GM12878 (cell line): ENCODE data around the gene SLC2A1. TPM values are rescaled to one million over a fixed set of nuclear protein-coding genes. Genes with fewer than 3 reads are reported as not detected.

ENCODE experiments used
- ATAC-seq: fragments of 200-7000 bp; cut with Tn5 transposase; 3 replicates; pipeline ENCODE4 v1.9.1; 2020; ENCODE audit warnings: mild to moderate bottlenecking, moderate library complexity
- BruUV-seq: library from RNA; stranded (reverse); fragments of 400-500 nt; replicated peaks from 2 replicates; lab custom pipeline; 2021; lab: Mats Ljungman, UMichigan
- CTCF ChIA-PET: fragments of 300-600 bp; sonication (Branson Sonifier 250); formaldehyde crosslinking; extraction: SDS; loops from one replicate; lab custom pipeline; 2021; ENCODE audit warnings: inconsistent platforms; lab: Yijun Ruan, JAX
- POLR2A ChIA-PET: fragments of 350-600 bp; formaldehyde crosslinking; extraction: SDS; loops from one replicate; lab custom pipeline; 2021; ENCODE audit warnings: inconsistent platforms; lab: Charles Lee
- RAD21 ChIA-PET: fragments of 300-600 bp; sonication (Branson Sonifier 250); formaldehyde crosslinking; loops from one replicate; lab custom pipeline; 2023; ENCODE audit warnings: antibody characterized with exemption; ENCODE audit not compliant: unreplicated experiment; lab: Charles Lee
- SMC1A ChIA-PET: fragments of 300-600 bp; sonication (Branson Sonifier 250); formaldehyde crosslinking; loops from one replicate; lab custom pipeline; 2023; ENCODE audit not compliant: unreplicated experiment, uncharacterized antibody; lab: Charles Lee
- DNase-seq: peaks from one replicate; pipeline ENCODE4 v3.0.0-alpha.2; 2011; ENCODE audit warnings: low read depth, low spot score
- FAIRE-seq: peaks from 3 replicates; lab custom pipeline; 2011; peaks lifted over from hg19 to GRCh38; lab: Jason Lieb, UNC
- H2AFZ ChIP-seq: 2 replicates; pipeline ENCODE4 v1.6.0; 2011; ENCODE audit warnings: low read depth, low read length, control low read depth; ENCODE audit not compliant: control insufficient read depth
- H3K27ac ChIP-seq: 2 replicates; pipeline ENCODE4 v1.5.1; 2011; ENCODE audit warnings: control low read depth; ENCODE audit not compliant: control insufficient read depth, insufficient read depth
- H3K27me3 ChIP-seq, 2 experiments: replicated peaks in 1 of 2; 2 replicates each; pipeline versions ENCODE4 v1.6.0 to v1.6.1; 2011; ENCODE audit warnings: low read length in 1 of 2; ENCODE audit not compliant: control insufficient read depth in 2 of 2, insufficient read depth in 2 of 2
- H3K36me3 ChIP-seq, 2 experiments: 2 replicates each; pipeline ENCODE4 v1.5.1; 2011; ENCODE audit warnings: low read length in 1 of 2; ENCODE audit not compliant: control insufficient read depth in 2 of 2, insufficient read depth in 2 of 2
- H3K4me1 ChIP-seq: 2 replicates; pipeline ENCODE4 v1.6.1; 2011; ENCODE audit warnings: mild to moderate bottlenecking, low read length, moderate library complexity, mixed read lengths; ENCODE audit not compliant: control insufficient read depth, insufficient read depth
- H3K4me2 ChIP-seq: 2 replicates; pipeline ENCODE4 v1.6.0; 2011; ENCODE audit warnings: control low read depth; ENCODE audit not compliant: control insufficient read depth, insufficient read depth
- H3K4me3 ChIP-seq: fragments of 200-600 bp; sonication (generic); 2 replicates; pipeline ENCODE4 v1.5.1; 2016
- H3K79me2 ChIP-seq: 2 replicates; pipeline ENCODE4 v1.6.0; 2011; ENCODE audit warnings: low read length; ENCODE audit not compliant: control insufficient read depth, insufficient read depth
- H3K9ac ChIP-seq: 2 replicates; pipeline ENCODE4 v1.8.0; 2011; ENCODE audit warnings: low read length, control low read depth, mixed read lengths; ENCODE audit not compliant: control insufficient read depth, insufficient read depth
- H3K9me3 ChIP-seq: replicated peaks from 3 replicates; pipeline ENCODE4 v1.5.1; 2011; ENCODE audit warnings: mild to moderate bottlenecking, low read length; ENCODE audit not compliant: control insufficient read depth, insufficient read depth
- H4K20me1 ChIP-seq: 2 replicates; pipeline ENCODE4 v1.6.0; 2011; ENCODE audit not compliant: control insufficient read depth, insufficient read depth
- EP300 ChIP-seq, 2 experiments: fragments of 150-350 bp in 1 of 2; IDR thresholded peaks; 2 replicates each; pipeline ENCODE4 v1.6.1; 2011 to 2012; ENCODE audit warnings: low read depth in 2 of 2, low read length in 2 of 2, borderline replicate concordance in 1 of 2, improper control_type of control experiment in 1 of 2, inconsistent platforms in 1 of 2; ENCODE audit not compliant: control insufficient read depth in 1 of 2
- MEF2B ChIP-seq: fragments of 450-650 bp; IDR thresholded peaks from 2 replicates; pipeline ENCODE4 v1.6.1; 2018; ENCODE audit warnings: mild to moderate bottlenecking, moderate library complexity; ENCODE audit not compliant: partially characterized antibody, poor library complexity, severe bottlenecking
- MYB ChIP-seq: fragments of 150-350 bp; IDR thresholded peaks from 2 replicates; pipeline ENCODE4 v1.6.1; 2014; ENCODE audit warnings: mild to moderate bottlenecking, low read depth, low read length, borderline replicate concordance
- RFX5 ChIP-seq: IDR thresholded peaks from 2 replicates; pipeline ENCODE4 v1.6.1; 2011; ENCODE audit warnings: low read depth, low read length, improper control_type of control experiment
- STAT3 ChIP-seq: IDR thresholded peaks from 2 replicates; pipeline ENCODE4 v1.6.1; 2011; ENCODE audit warnings: low read depth, low read length, improper control_type of control experiment
- SUZ12 ChIP-seq: fragments of 200-600 bp; sonication (generic); IDR thresholded peaks from one replicate; pipeline ENCODE4 v1.6.1; 2018; ENCODE audit warnings: antibody characterized with exemption, mild to moderate bottlenecking; ENCODE audit not compliant: unreplicated experiment
- ZBTB40 ChIP-seq: fragments of 450-650 bp; IDR thresholded peaks from 2 replicates; pipeline ENCODE4 v1.6.1; 2016; ENCODE audit warnings: mild to moderate bottlenecking, moderate library complexity, borderline replicate concordance
- ZNF274 ChIP-seq: IDR thresholded peaks from one replicate; pipeline ENCODE4 v1.8.0; 2011; ENCODE audit not compliant: insufficient read length, insufficient read depth
- WGBS: methylation state at CpG from one replicate; pipeline ENCODE4 v1.1.6; 2016; ENCODE audit warnings: low lambda C conversion rate; ENCODE audit not compliant: insufficient replicate concordance, insufficient coverage; ENCODE audit errors: missing lambda C conversion rate; 5-methylcytosine and 5-hydroxymethylcytosine counted together
- in situ Hi-C: fragments of 300-500 bp; cut with MboI; formaldehyde crosslinking; loops from 9 replicates; pipeline ENCODE4 v1.14.3; 2018; ENCODE audit warnings: mixed read lengths
- intact Hi-C: fragments of 100-400 bp; cut with micrococcal nuclease; formaldehyde crosslinking; loops from one replicate; pipeline ENCODE4 v1.14.2; 2022; ENCODE audit not compliant: unreplicated experiment
- polyA plus RNA-seq, 11 experiments: library from polyadenylated mRNA; depleted of rRNA in 4 of 11; unstranded in 6 of 11; stranded (reverse) in 5 of 11; fragments of >200 nt; fragmentation: Nextera tagmentation in 4 of 11; fragmentation: Illumina TruSeq in 1 of 11; extraction: Ambion mirVana in 4 of 11; extraction: Trizol in 1 of 11; gene quantifications; 1 replicate in 1 of 11; 2 replicates in 10 of 11; pipeline versions ENCODE4 v1.2.1 to v1.2.3, GENCODE V29; 2011 to 2016; ENCODE audit warnings: inconsistent platforms in 2 of 11, missing spikeins in 2 of 11, low read depth in 1 of 11
- total RNA-seq, 4 experiments: library from RNA; depleted of rRNA in 3 of 4; stranded (reverse); fragments of >200 nt in 3 of 4; fragmentation: Illumina TruSeq in 1 of 4; extraction: Trizol in 1 of 4; gene quantifications; 2 replicates each; pipeline versions ENCODE4 v1.2.1 to v1.2.3, GENCODE V29; 2013 to 2021
- TF ChIP-seq, protein P1 (sequence below): fragments of 450-650 bp; IDR thresholded peaks from 2 replicates; pipeline ENCODE4 v1.6.1; 2014; ENCODE audit warnings: mild to moderate bottlenecking
- TF ChIP-seq, protein P2 (sequence below): IDR thresholded peaks from 2 replicates; pipeline ENCODE4 v1.6.1; 2012; ENCODE audit warnings: low read length, inconsistent platforms
- TF ChIP-seq, protein P3 (sequence below): fragments of 450-650 bp; IDR thresholded peaks from 2 replicates; pipeline ENCODE4 v1.6.1; 2017; ENCODE audit warnings: mild to moderate bottlenecking

The SLC2A1 gene
- total and polyA plus RNA-seq, 10 of the 15 experiments (the other 5 are each of a cell fraction or from before 2014, with no cell fraction given) = 5.7 to 66.0 (median 44.2) TPM

DNA sequence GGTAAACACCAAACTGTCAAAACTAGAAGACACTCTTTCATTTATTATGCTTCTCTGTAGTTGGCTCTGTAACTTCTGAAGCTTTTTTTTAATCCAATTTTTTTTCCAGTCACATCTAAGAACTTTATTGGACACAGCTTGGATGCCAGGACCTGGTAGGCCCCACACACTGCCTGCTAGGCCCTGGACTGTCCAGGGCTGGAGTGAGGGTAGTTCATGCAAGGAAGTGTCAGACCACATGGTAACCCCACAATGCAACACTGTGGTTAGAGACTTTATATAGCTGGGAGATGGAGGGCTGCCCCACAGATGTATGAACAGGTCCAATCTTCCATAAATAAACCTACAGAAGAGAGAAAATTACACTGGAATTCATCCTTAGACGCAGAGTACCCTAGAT lies 7.1 kb downstream of the SLC2A1 start (continued):
- TF ChIP-seq MYB (no peak), ZNF274 (no peak), SUZ12 (no peak), RFX5 (no peak), STAT3 (no peak), MEF2B (no peak), EP300 (IDR thresholded peaks at IDR 0.05; ENCODE audit: borderline replicate concordance in 1 of 2, control insufficient read depth in 1 of 2, low read depth in 2 of 2, low read length in 2 of 2) (no peak)

GRCh38 chr1:42950116-42950481 lies 8.6 kb downstream of the SLC2A1 start:
- CTCF ChIA-PET = interaction anchor here (1.5 to 9.3 kb wide), 3 partner anchors 14 to 27 kb away, joined by 5 to 57 read pairs (median 5); no protein-coding TSS in a partner anchor
- FAIRE-seq = no peak
- in situ Hi-C loops = loop anchor here (10.0 kb wide), 1 partner anchor 885 kb away; no protein-coding TSS in a partner anchor
- no peaks in the 10 kb centered on the region for H3K27me3 ChIP-seq
- 56% methylated on average over 5 of the region's 5 CpGs for WGBS
- TF ChIP-seq, protein P1, sequence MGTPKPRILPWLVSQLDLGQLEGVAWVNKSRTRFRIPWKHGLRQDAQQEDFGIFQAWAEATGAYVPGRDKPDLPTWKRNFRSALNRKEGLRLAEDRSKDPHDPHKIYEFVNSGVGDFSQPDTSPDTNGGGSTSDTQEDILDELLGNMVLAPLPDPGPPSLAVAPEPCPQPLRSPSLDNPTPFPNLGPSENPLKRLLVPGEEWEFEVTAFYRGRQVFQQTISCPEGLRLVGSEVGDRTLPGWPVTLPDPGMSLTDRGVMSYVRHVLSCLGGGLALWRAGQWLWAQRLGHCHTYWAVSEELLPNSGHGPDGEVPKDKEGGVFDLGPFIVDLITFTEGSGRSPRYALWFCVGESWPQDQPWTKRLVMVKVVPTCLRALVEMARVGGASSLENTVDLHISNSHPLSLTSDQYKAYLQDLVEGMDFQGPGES = no peak
- peak; percentile 82 for TF ChIP-seq ZBTB40
- TF ChIP-seq, protein P2, sequence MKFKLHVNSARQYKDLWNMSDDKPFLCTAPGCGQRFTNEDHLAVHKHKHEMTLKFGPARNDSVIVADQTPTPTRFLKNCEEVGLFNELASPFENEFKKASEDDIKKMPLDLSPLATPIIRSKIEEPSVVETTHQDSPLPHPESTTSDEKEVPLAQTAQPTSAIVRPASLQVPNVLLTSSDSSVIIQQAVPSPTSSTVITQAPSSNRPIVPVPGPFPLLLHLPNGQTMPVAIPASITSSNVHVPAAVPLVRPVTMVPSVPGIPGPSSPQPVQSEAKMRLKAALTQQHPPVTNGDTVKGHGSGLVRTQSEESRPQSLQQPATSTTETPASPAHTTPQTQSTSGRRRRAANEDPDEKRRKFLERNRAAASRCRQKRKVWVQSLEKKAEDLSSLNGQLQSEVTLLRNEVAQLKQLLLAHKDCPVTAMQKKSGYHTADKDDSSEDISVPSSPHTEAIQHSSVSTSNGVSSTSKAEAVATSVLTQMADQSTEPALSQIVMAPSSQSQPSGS = no peak
- TF ChIP-seq, protein P3, sequence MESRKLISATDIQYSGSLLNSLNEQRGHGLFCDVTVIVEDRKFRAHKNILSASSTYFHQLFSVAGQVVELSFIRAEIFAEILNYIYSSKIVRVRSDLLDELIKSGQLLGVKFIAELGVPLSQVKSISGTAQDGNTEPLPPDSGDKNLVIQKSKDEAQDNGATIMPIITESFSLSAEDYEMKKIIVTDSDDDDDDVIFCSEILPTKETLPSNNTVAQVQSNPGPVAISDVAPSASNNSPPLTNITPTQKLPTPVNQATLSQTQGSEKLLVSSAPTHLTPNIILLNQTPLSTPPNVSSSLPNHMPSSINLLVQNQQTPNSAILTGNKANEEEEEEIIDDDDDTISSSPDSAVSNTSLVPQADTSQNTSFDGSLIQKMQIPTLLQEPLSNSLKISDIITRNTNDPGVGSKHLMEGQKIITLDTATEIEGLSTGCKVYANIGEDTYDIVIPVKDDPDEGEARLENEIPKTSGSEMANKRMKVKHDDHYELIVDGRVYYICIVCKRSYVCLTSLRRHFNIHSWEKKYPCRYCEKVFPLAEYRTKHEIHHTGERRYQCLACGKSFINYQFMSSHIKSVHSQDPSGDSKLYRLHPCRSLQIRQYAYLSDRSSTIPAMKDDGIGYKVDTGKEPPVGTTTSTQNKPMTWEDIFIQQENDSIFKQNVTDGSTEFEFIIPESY = no peak
- TF ChIP-seq, all 136 proteins: peak for 1
- H3K36me3 ChIP-seq = peaks cover 15 to 29% of the 10 kb centered on the region in 2 experiments
- H3K4me3 ChIP-seq = peak overlapping the region; percentile 52; the same call in 1 of the 2 replicates
- peaks cover 31% of the 10 kb centered on the region for H4K20me1 ChIP-seq
- RAD21 ChIA-PET = interaction anchor here (1.1 to 2.9 kb wide), 3 partner anchors 18 to 123 kb away, joined by 4 to 14 read pairs (median 8); no protein-coding TSS in a partner anchor
- H3K4me1 ChIP-seq = peaks cover 76% of the 10 kb centered on the region
- SMC1A ChIA-PET = interaction anchor here (0.7 to 2.2 kb wide), 7 partner anchors 9 to 289 kb away, joined by 3 to 12 read pairs (median 6); no protein-coding TSS in a partner anchor
- no TSS peak for BruUV-seq
- POLR2A ChIA-PET = interaction anchor here (1.0 to 2.3 kb wide), 4 partner anchors 9 to 18 kb away, joined by 3 to 11 read pairs (median 5); no protein-coding TSS in a partner anchor
- no peaks in the 10 kb centered on the region for H3K9me3 ChIP-seq
- intact Hi-C loops = no loop called here
- ATAC-seq = no peak
- DNase-seq = no peak
- H3K4me2 ChIP-seq = peak overlapping the region; percentile 57
- peaks cover 94% of the 10 kb centered on the region for H3K79me2 ChIP-seq
- no peak overlapping the region for H2AFZ ChIP-seq
- H3K9ac ChIP-seq = no peak overlapping the region
- 0 out of 2 replicates have a peak overlapping the region, but pooled peaks have one; percentile 20 for H3K27ac ChIP-seq
